Activated CD4-positive, alpha-beta T cell treated with anti-CD3 and anti-CD28 coated beads, Interleukin-2, amount 50 U/mL, for 1 hour (primary cell): ENCODE measurements around the gene GABRB3.

Experiments used
- DNase-seq: peaks from one replicate; pipeline ENCODE4 v3.0.0-alpha.2; 2020

GABRB3 gene

DNA sequence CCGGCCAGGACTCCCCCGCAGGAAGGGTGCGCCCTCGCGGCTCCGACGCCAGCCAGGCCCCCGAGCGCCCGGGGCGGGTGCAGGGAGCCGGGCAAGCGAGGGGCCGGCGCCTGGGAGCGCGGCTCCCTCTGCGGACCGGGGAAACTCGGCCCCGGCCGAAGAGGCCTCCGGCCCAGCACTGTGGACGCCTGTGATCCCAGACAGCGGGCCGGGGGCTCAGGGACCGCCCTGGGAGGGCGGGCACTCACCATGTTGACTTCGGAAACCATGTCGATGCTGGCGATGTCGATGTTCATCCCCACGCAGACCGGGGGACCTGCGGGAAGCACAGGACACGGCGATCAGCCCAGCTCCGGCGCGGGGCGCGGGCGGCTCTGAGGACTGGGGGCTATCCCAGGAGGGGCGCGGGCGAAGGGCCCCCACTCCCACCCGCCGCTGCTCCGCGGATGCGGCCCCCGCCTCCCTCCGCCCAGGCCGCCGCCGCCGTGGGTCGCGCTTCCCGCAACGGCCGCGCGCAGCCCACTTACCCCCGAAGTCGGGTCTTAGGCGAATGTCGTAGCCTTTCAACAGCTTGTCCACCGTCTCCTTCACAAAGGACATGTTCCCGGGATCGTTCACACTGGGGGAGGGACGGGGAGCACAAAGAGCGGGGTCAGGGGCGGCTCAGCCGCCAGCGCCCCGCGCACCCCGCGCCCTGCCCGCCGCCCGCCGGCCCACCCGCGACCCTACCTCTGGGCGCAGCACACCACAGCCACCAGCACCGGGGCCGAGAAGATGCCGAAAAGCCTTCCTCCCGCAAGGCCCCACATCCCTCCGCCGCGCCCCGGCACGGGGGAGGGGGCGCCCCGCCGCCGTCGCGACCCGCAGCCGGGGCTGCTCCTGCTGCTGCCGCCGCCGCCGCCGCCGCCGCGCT, at the start of gene GABRB3:
Gene GABRB3 (minus strand): TSS at position 913 of the 913 bp plus-strand sequence.
- DNase-seq, result no peak

- no peak for DNase-seq
These were observed 34.9 kb upstream of the GABRB3 start for GRCh38 chr15:26807517-26808427.

DNA sequence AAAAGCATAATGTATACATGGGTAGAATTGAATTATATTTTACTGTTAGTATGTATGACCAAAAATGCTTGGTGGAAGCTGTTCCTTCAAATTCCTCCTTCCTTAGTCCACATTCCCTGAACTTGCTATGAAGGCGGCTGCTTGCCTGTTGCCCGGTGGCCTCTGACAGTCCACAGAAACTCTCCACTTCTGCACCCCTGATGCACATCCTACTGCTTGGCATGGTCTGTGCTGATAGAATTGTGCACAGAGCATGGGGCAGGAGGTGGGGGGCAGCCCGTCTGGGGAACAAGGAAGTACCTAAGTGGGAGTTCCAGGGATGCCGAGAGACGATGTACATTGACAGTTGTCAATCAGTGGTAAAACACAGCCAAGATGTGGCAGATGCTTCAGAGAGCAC, 33.7 kb upstream of the GABRB3 start:
- DNase-seq, result no peak

DNA sequence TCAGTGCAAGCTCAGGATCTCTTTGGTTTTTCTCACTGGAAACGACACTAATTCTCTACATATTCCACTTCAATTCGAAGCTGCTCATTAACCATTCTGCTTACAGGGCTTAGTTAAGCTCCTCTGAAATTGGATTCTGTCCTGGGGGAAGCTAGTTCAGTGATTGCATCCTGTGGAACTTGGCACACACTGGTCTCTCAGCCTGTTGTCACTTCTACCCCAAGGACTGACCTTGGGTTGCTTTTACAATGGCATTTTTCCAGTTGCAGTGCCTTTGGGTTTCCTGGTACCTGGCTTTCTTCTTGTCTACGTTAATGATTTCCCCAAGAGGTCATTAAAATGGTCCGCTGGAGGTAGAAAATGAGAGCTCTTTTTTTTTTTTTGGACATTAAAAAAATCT, 33.3 kb upstream of the GABRB3 start:
- no peak for DNase-seq

- no peak for DNase-seq
These were observed 32.6 kb upstream of the GABRB3 start for GRCh38 chr15:26805470-26805869.

GRCh38 chr15:26804063-26804804, 31.4 kb upstream of the GABRB3 start:
- no peak for DNase-seq

DNA sequence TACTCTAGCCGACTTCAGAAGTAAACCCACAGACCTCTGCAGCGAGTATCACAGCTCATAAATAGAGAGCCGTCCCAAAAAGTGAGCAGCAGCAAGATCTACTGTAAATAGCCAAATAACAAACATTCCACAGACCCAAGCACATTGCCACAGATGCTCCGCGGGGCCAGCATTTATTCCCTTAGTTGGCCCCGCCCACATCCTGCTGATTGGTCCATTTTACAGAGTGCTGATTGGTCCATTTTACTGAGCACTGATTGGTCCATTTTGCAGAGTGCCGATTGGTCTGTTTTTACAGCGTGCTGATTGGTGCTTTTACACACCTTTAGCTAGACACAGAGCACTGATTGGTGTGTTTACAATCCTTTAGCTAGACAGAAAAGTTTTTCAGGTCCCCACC, 17.3 kb upstream of the GABRB3 start:
- no peak for DNase-seq

DNA sequence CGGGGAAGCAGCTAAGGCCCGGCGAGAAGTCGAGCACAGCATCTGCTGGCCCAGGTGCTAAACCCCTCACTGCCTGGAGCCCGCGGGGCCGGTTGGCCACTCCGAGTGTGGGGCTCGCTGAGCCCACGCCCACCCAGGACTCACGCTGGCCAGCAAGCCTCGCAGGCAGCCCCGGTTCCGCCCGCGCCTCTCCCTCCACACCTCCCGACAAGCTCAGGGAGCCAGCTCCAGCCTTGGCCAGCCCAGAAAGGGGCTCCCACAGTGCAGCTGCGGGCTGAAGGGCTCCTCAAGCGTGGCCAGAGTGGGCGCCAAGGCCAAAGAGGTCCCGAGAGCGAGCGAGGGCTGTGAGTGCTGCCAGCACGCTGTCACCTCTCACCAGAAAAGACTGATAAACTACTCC, 8.9 kb upstream of the GABRB3 start:
- no peak for DNase-seq

DNA sequence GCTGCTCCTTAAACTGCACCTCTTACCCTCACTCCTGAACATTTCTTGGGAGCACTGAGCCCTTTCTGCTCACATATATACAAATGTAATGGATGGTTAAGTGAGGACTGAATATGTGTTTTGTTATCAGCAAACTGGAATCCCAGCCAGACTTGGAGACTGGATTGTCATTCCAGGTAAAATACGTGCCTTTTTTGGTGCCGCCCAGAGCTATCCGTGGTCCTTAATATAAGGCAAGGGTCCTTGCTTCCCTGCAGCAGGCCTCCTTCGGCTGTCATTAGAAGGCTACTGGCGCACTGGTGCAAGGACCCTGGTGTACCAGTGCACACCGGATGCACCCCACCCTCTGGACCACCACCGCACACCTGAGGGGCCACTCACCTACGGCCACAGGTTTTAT, 1.1 kb upstream of the GABRB3 start:
- no peak for DNase-seq

DNA sequence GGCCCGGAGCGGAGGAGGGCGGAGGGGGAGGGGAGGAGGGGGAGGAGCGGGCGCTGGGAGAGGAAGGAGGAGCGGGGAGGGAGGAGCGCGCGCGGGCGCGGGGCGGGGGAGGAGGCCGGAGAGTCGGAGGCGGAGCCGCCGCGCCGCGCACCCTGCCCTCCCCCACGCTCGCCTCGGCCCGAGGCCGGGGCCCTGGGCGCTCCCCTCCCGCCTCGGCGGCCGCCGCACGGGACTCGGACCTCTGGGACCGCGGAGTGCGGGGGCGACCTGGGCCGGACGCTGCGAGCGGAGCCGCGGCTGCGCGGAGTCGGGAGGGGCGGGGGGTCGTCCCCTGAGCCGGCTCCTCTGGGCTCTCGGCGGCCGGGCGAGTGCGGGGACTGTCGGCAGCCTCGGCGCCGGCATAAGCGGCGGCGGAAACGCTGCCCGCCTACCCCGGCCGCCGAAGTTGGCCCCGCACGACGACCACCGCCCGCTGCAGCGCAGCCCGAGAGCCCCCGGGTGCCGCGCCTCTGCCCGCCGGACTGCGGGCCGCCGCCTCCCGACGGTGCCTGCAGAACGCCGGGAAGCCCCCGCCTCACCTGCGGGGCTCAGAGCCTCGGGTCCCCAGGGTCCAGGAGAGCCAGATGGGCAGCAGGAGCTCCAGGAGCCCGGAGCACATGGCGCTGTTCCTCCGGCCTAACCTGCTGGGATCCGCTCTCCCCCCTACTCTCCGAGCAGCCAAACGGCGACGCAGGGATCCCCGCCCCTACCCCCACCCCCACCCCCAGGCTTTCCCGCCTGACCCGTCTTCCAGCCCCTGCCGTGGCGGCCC, 406 bp upstream of the GABRB3 start:
- no peak for DNase-seq

GRCh38 chr15:26771578-26772153, 1.2 kb downstream of the GABRB3 start:
- no peak for DNase-seq

GRCh38 chr15:26771168-26771567, 1.7 kb downstream of the GABRB3 start:
- no peak for DNase-seq

DNA sequence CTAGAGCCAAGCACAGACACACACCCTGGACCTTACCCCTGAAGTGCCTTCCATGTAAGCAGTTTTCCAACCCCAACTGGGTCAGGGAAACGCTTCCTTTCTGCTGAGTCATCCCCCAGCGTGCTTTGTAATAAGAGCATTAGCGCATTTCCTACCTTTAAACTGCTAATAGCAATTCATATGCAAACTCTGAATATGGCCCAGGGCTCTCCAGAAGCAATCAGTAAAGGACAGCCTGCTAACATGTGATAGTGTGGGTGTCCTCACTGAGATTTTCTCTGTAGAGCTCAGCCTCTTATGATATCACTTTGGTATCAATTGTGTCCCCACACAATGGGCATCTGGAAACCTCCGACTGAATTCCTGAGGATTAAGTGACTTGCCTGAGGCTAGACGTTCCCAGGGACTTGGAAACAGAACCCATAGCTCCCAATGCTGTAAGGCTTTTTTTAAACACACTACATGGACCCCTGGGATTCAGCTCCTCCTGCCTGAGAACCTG, 5.6 kb downstream of the GABRB3 start:
- no peak for DNase-seq

DNA sequence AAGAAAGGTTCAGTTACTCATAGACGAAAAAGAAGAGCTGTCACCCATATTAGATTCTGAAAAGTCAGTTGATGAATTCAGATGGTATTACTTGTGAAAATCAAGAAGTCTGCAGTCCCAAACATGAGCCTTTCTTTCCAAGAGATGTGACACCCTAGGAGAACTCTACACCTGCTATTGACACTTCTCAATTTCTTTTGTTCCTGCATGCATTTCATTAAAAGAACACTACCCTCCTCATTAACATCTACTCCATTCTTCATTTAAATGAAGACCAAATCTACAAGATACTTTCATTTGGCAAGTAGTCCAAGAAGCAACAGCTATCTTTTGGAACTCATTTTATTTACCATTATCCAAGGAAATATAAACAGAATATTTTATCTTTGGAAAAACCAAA, 6.6 kb downstream of the GABRB3 start:
- no peak for DNase-seq

GRCh38 chr15:26759986-26760385, 12.9 kb downstream of the GABRB3 start:
- DNase-seq, result no peak

DNA sequence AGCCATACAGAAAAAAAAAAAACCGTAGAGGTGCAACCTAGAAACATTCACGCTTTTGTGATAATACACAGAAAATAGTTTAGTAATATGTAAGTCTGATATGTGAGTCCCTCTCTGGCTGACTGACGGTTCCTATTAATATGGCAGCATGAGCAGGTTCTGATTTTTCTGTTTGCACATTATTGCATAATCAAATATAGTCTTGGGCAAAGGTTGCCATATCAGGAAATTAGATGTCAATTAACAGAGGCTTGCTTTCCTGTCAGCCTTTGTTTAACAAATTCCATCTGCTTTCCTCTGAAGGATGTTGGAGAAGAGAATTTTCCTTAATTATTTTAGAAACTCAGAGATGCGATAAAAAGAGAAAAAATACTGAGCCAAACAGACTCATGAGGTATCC, 14.8 kb downstream of the GABRB3 start:
- DNase-seq, result no peak

- no peak for DNase-seq
These were observed 15.7 kb downstream of the GABRB3 start for GRCh38 chr15:26757141-26757540.

DNA sequence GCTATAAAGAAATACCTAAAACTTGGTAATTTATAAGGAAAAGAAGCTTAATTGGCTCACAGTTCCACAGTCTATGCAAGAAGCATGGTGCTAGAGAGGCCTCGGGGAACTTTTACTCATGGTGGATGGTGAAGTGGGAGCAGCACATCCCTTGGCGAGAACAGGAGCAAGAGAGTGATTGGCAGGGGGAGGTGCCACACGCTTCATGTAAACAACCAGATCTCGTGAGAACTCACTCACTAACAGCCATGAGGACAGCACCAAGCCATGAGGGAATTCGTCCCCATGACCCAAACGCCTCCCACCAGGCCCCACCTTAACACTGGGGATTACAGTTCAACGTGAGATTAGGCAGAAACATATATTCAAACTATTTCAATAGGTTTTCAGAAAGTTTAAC, 28.0 kb downstream of the GABRB3 start:
- DNase-seq, result no peak

GRCh38 chr15:26739791-26740190, 33.1 kb downstream of the GABRB3 start:
- DNase-seq, result no peak

GRCh38 chr15:26738996-26739395, 33.9 kb downstream of the GABRB3 start:
- DNase-seq, result no peak

DNA sequence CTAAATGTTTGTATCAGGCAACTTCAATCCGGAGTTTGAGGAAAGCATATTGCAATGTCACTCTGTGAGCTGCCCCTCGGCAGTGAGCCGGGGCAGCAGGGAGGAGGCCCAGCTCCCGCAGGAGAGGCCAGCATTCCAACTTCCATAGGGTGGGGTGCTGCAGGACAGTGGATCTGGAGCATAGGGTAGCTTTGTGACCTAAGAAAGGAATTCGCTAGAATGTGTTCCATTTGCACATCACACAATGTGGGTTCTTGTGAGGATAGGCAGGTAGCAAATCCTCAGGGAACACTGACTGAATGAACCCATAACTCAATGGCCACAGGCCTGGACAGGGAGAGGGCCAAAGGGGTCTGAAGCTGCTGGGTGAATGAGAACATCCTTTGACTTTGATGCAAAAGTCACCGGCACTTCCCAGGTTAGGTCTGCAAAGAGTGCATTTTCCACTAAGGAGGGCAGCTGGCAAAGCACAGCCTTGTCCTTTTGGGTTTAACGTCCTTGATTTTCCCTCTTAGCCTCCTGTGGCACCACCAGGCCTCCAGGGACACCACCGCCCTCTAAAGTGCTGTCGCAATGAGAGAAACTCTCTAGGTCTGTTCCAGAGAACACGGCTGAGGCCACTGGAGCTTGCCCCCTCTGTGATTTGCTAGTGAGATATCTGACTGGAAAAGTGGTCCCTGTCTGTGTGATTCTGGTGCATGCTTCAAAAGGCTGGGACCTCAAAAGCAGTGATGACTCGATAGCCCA, 36.2 kb downstream of the GABRB3 start:
- DNase-seq, result no peak
